ENCODE results near the gene SAYSD1. TPM values are rescaled to one million over a fixed set of nuclear protein-coding genes. Genes with fewer than 3 reads are reported as not detected.

SAYSD1 gene
- total RNA-seq, result 10 to 100 TPM; 11.3 to 13.1 (median 11.5) TPM
- total RNA-seq (2013), result 20.2 TPM

GRCh38 chr6:39114704-39115599, at the start of gene SAYSD1:
Gene SAYSD1, minus strand, starts transcription at chr6:39115186. Its CDS starts 97 bp downstream, at chr6:39115089.
- Histone ChIP-seq H3K36me3 (ENCODE audit: control insufficient read depth, insufficient read depth, low read length) (peaks cover 4% of the 10 kb centered on the region), H3K4me1 (ENCODE audit: control insufficient read depth, insufficient read depth, low read length) (peaks cover 6% of the 10 kb centered on the region), H3K9me3 (ENCODE audit: control insufficient read depth, insufficient read depth, low read length) (no peaks in the 10 kb centered on the region), H3K4me3 (ENCODE audit: low read length) (peak within 1 kb of the TSS; percentile 92), H3K27me3 (ENCODE audit: control insufficient read depth, insufficient read depth, low read length) (no peaks in the 10 kb centered on the region), H3K27ac (ENCODE audit: low read length) (peak within 1 kb of the TSS; percentile 96)
- TF ChIP-seq CTCF (IDR thresholded peaks at IDR 0.05), result no peak
- DNase-seq (peak; percentile 92 to 98), ATAC-seq (peak; percentile 87 to 94 (median 90))
- Mint-ChIP-seq H3K27ac (peak within 1 kb of the TSS; percentile 91 to 98), H3K27me3 (ENCODE audit: low read depth in 2 of 2) (no peaks in the 10 kb centered on the region), H3K36me3 (no peaks in the 10 kb centered on the region), H3K4me1 (peaks cover 21 to 29% of the 10 kb centered on the region in 2 donors), H3K4me3 (peak within 1 kb of the TSS; percentile 96), H3K9me3 (no peaks in the 10 kb centered on the region)
- intact Hi-C loops (cut with micrococcal nuclease), result loop anchor here (10.0 kb wide), 1 partner anchor 480 kb away; the partner anchor contains the start of gene BTBD9
- whole genome bisulfite sequencing (ENCODE audit: insufficient coverage), result 4% methylated on average over 68 of the region's 68 CpGs

- no peaks in the 10 kb centered on the region for H3K4me1 ChIP-seq (ENCODE audit: control insufficient read depth, insufficient read depth, low read length)
- ATAC-seq, result no peak
- Mint-ChIP-seq H3K9me3 (no peaks in the 10 kb centered on the region), H3K36me3 (no peaks in the 10 kb centered on the region), H3K27me3 (ENCODE audit: low read depth in 2 of 2) (peaks cover 8 to 18% of the 10 kb centered on the region in 2 donors), H3K27ac (no peak overlapping the region), H3K4me3 (no peak overlapping the region), H3K4me1 (no peaks in the 10 kb centered on the region)
- no peaks in the 10 kb centered on the region for H3K9me3 ChIP-seq (ENCODE audit: control insufficient read depth, insufficient read depth, low read length)
- no peak overlapping the region for H3K27ac ChIP-seq (ENCODE audit: low read length)
- intact Hi-C loops (cut with micrococcal nuclease), result no loop called here
- no peak for TF ChIP-seq CTCF (IDR thresholded peaks at IDR 0.05)
- 46% methylated on average over 3 of the region's 3 CpGs for WGBS (ENCODE audit: insufficient coverage)
- DNase-seq, result no peak
- no peak overlapping the region for H3K4me3 ChIP-seq (ENCODE audit: low read length)
- H3K36me3 ChIP-seq (ENCODE audit: control insufficient read depth, insufficient read depth, low read length), result no peaks in the 10 kb centered on the region
- H3K27me3 ChIP-seq (ENCODE audit: control insufficient read depth, insufficient read depth, low read length), result no peaks in the 10 kb centered on the region
Measured at GRCh38 chr6:39157511-39157910, 42.5 kb upstream of the SAYSD1 start.

GRCh38 chr6:39156801-39157200, 41.8 kb upstream of the SAYSD1 start:
- Mint-ChIP-seq H3K9me3 (no peaks in the 10 kb centered on the region), H3K4me3 (no peak overlapping the region), H3K27ac (no peak overlapping the region), H3K27me3 (ENCODE audit: low read depth in 2 of 2) (peaks cover 15 to 23% of the 10 kb centered on the region in 2 donors), H3K4me1 (peaks cover 0 to 3% of the 10 kb centered on the region in 2 donors), H3K36me3 (no peaks in the 10 kb centered on the region)
- Histone ChIP-seq H3K27me3 (ENCODE audit: control insufficient read depth, insufficient read depth, low read length) (no peaks in the 10 kb centered on the region), H3K4me3 (ENCODE audit: low read length) (no peak overlapping the region), H3K9me3 (ENCODE audit: control insufficient read depth, insufficient read depth, low read length) (no peaks in the 10 kb centered on the region), H3K4me1 (ENCODE audit: control insufficient read depth, insufficient read depth, low read length) (no peaks in the 10 kb centered on the region), H3K36me3 (ENCODE audit: control insufficient read depth, insufficient read depth, low read length) (no peaks in the 10 kb centered on the region), H3K27ac (ENCODE audit: low read length) (no peak overlapping the region)
- DNase-seq, result no peak
- WGBS (ENCODE audit: insufficient coverage), result 92% methylated on average over 3 of the region's 3 CpGs
- no peak for ATAC-seq
- TF ChIP-seq CTCF (IDR thresholded peaks at IDR 0.05), result no peak
- intact Hi-C loops (cut with micrococcal nuclease), result no loop called here

All from natural killer cell (primary cell).